ENCODE results near the gene DDX28.

DDX28 gene

DNA sequence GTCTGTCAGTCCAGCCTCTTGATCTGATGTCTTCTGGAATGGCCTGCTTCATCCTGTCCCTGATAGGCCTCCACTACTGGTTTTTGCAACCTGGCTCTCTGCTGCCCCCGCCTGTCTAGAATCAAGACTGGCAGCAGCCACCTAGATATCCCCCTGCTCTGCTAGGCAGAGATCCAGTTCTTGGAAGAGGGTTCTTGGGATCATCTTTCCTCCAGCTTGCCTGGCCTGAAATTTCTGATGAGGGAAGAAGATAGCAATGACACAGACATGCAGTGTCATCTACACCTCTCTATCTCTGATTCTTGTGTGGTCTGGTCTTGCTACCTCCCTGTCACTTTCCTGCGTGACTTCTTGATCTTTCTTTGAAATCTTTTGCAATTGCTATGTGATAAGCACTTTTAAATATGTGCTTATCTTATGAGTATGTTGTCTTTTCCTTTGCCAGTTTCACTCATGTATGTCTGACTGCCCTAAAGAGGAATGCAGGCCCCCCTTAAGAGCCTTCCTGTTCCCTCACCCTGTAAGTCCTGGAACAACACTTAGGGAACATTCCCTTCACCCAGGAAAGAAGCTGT is 41.8 kb upstream of the DDX28 start:
- FAIRE-seq (peak; percentile 87), DNase-seq (ENCODE audit: insufficient read length) (no peak)
- no peak for TF ChIP-seq POLR2AphosphoS5 (IDR thresholded peaks at IDR 0.05; ENCODE audit: low read depth, low read length)
- TF ChIP-seq POLR2A (IDR thresholded peaks at IDR 0.05; ENCODE audit: low read depth, low read length): no peak
- TF ChIP-seq TAF1 (IDR thresholded peaks at IDR 0.05; ENCODE audit: borderline replicate concordance, low read depth, low read length): no peak

DNA sequence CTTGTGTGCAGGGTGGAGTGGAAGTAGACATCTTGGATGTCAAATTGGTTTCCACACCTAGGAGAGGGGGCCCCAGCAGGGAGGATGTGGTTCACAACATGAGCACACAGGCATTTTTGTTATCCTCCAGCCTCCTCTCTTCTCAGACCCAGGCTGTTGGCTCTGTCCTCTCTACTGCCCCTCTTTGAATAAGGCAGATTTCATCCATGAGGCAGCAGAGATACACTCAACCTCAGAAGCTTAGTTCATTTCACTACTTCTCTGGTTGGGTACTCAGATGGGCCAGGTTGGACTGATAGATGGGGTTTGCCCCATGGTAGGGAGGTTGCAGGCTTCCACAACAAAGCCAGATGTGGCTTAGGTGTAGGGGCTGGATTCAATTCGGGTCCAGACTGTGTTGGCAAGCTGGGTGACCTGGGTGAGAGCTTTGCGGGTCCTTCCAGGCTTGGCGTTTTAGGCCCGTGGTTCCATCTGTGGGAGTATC is 39.9 kb upstream of the DDX28 start:
- FAIRE-seq (no peak), DNase-seq (ENCODE audit: insufficient read length) (no peak)
- TF ChIP-seq TAF1 (IDR thresholded peaks at IDR 0.05; ENCODE audit: borderline replicate concordance, low read depth, low read length) (no peak), POLR2AphosphoS5 (IDR thresholded peaks at IDR 0.05; ENCODE audit: low read depth, low read length) (no peak), POLR2A (IDR thresholded peaks at IDR 0.05; ENCODE audit: low read depth, low read length) (no peak)

DNA sequence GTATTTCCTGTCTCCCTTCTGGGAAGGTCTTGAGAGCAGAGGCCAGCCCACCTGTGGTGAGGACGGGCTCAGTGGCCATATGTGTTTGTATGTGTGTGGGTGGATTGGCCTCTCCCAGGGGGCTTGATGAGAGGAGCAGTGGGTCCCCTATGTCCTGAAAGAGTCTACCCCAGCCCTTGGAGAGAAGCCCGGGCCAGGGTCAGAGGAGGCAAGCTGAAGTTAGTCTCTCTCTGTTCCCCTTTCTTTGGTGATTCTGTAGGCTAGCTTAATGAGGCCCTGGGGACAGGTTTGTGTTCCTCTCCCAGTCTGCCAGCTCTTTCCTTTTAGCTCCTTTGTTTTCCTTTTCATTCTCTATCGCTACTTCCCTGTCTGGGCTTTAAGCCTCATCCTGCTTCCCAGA is 38.4 kb upstream of the DDX28 start:
- no peak for DNase-seq (ENCODE audit: insufficient read length)
- FAIRE-seq: no peak
- TF ChIP-seq POLR2A (IDR thresholded peaks at IDR 0.05; ENCODE audit: low read depth, low read length) (no peak), TAF1 (IDR thresholded peaks at IDR 0.05; ENCODE audit: borderline replicate concordance, low read depth, low read length) (no peak), POLR2AphosphoS5 (IDR thresholded peaks at IDR 0.05; ENCODE audit: low read depth, low read length) (no peak)

DNA sequence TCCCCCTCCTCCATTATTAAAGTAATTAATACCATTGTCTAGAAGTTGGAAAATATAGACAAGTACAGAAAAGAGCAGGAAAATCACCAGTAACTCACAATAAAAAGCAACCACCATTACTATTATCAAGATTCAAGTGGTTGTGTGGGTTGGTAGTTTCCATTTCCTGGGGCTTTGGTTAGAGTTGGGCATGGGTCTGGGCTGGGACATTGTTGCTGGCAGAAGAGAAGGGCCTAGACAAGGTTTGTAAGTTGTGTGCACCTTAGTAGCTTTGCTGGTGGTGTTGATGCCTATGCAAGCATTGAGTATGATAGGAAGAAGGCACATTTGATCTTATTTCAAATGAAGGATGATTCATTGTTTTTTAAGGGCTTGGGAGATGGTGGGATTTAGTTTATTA is 36.8 kb upstream of the DDX28 start:
- DNase-seq (ENCODE audit: insufficient read length) (no peak), FAIRE-seq (no peak)
- TF ChIP-seq TAF1 (IDR thresholded peaks at IDR 0.05; ENCODE audit: borderline replicate concordance, low read depth, low read length): no peak
- no peak for TF ChIP-seq POLR2A (IDR thresholded peaks at IDR 0.05; ENCODE audit: low read depth, low read length)
- TF ChIP-seq POLR2AphosphoS5 (IDR thresholded peaks at IDR 0.05; ENCODE audit: low read depth, low read length): no peak

DNA sequence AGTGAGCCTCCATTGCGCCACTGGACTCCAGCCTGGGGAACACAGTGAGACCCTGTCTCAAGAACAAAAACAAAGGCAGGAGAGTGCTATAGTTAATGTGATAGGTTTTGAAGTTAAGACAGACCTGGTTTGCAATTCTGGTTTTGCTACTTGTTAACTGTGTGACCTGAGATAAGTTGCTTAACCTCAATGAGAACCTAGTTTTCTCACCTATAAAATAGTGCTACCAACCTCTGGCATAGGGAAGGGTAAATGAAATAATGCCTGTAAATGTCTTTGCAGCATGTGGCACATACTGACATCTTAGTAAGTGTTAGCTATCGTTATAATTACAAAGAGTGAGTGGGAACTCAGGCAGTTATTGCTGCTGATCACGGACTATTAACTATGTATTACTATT is 32.4 kb upstream of the DDX28 start:
- TF ChIP-seq POLR2AphosphoS5 (IDR thresholded peaks at IDR 0.05; ENCODE audit: low read depth, low read length): no peak
- no peak for TF ChIP-seq TAF1 (IDR thresholded peaks at IDR 0.05; ENCODE audit: borderline replicate concordance, low read depth, low read length)
- TF ChIP-seq POLR2A (IDR thresholded peaks at IDR 0.05; ENCODE audit: low read depth, low read length): no peak
- FAIRE-seq (no peak), DNase-seq (ENCODE audit: insufficient read length) (no peak)

DNA sequence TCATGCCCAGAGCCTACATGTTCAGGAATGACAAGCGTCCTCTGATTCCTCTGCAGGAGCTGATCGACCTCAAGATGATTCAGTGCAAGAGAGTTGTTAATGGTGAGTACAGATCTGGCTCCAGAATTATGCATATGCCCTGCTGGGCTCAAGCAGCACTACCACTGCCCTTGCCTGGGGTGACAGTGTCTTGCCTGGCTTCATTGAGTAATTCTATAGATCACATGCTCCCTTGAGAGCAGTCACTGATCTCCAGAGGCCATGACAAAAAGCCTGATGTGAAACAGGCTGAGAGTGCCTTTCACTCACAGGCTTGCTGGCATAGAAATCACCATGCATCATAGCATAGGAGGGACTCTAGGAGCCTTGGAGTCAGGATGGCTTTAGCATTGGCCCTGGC is 26.4 kb upstream of the DDX28 start:
- FAIRE-seq: no peak

DNA sequence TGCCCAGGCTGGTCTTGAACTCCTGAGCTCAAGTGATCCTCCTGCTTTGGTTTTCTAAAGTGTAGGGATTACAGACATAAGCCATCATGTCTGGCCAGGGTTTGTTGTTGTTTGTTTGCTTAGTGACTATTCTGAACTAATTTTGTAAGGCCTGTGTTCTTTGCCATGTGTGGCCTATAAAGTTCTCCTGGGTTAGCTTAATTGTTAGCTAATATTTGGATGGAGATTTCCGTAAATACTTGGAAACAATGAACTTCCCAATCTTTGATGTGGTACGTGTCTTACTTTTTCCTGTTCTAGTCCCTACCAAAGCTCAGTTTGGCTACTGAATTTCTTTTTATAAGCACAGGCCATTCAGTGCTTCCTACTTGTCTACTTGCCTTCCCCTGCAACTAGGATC is 25.0 kb upstream of the DDX28 start:
- DNase-seq (ENCODE audit: insufficient read length) (no peak), FAIRE-seq (no peak)
- TF ChIP-seq POLR2A (IDR thresholded peaks at IDR 0.05; ENCODE audit: low read depth, low read length): no peak
- no peak for TF ChIP-seq TAF1 (IDR thresholded peaks at IDR 0.05; ENCODE audit: borderline replicate concordance, low read depth, low read length)
- no peak for TF ChIP-seq POLR2AphosphoS5 (IDR thresholded peaks at IDR 0.05; ENCODE audit: low read depth, low read length)

More for the DNA sequence above, 26.4 kb upstream of the DDX28 start:
- TF ChIP-seq TAF1 (IDR thresholded peaks at IDR 0.05; ENCODE audit: borderline replicate concordance, low read depth, low read length) (no peak), POLR2A (IDR thresholded peaks at IDR 0.05; ENCODE audit: low read depth, low read length) (no peak), POLR2AphosphoS5 (IDR thresholded peaks at IDR 0.05; ENCODE audit: low read depth, low read length) (no peak)
- DNase-seq (ENCODE audit: insufficient read length): no peak

DNA sequence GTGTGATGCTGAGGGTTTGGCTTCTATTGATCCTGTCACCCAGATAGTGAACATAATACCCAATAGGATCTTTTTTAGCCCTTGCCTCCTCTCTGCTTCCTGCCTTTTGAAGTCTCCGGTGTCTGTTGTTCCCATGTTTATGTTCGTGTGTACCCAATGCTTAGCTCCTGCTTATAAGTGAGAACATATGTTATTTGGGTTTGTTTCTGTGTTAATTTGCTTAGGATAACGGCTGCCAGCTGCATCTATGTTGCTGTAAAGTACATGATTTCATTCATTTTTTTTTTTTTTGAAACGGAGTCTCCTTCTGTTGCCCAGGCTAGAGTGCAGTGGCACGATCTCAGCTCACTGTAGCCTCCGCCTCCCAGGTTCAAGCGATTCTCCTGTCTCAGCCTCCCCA is 23.1 kb upstream of the DDX28 start:
- TF ChIP-seq POLR2A (IDR thresholded peaks at IDR 0.05; ENCODE audit: low read depth, low read length): no peak

DNA sequence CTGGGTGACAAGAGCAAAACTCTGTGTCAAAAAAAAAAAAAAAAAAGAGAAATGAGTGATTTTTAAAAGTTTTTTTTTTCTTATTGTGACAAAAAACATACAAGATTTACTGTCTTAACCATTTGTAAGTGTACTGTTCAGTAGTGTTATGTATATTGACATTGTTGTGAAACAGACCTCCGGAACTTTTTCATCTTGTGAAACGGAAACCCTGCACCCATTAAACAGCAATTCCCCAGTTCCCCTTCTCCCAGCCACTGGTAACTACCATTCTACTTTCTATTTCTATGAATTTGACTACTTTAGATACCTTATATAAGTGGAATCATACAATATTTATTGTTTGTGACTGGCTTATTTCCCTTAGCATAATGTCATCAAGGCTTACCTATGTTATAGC is 18.8 kb upstream of the DDX28 start:
- FAIRE-seq (peak; percentile 9), DNase-seq (ENCODE audit: insufficient read length) (no peak)
- no peak for TF ChIP-seq POLR2AphosphoS5 (IDR thresholded peaks at IDR 0.05; ENCODE audit: low read depth, low read length)
- TF ChIP-seq POLR2A (IDR thresholded peaks at IDR 0.05; ENCODE audit: low read depth, low read length): no peak
- no peak for TF ChIP-seq TAF1 (IDR thresholded peaks at IDR 0.05; ENCODE audit: borderline replicate concordance, low read depth, low read length)

More for the DNA sequence above, 23.1 kb upstream of the DDX28 start:
- DNase-seq (ENCODE audit: insufficient read length): no peak
- no peak for FAIRE-seq

DNA sequence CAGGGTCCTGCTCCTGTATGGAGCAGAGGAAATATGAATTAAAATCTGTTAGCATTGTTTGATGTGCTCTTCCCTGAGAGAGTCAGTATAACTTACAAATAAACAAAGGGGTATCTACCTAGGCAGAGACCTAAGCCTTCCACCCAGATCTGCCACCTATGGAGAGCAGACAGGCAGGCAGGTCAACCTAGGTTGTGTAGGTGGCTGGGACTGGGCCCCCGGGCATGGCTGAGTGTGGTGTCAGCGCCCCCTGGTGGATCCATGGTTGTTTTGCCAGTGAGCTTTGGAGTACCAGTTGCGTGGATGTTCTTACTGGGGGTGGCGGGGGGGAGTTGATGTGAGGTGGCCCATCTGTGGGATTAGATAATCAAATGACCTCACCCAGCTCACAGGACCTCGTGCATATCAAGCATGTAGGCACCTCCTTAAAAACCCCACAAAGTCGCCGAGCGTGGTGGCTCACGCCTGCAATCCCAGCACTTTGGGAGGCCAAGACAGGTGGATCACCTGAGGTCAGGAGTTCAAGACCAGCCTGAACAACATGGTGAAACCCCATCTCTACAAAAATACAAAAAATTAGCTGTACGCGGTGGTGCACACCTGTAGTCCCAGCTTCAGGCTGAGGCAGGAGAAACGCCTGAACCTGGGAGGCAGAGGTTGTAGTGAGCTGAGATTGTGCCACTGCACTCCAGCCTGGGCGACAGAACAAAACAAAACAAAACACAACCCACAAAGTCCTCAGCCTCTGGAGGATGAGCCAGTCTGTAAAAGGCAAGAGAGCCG is 17.7 kb upstream of the DDX28 start:
- TF ChIP-seq POLR2AphosphoS5 (IDR thresholded peaks at IDR 0.05; ENCODE audit: low read depth, low read length) (no peak), POLR2A (IDR thresholded peaks at IDR 0.05; ENCODE audit: low read depth, low read length) (no peak), TAF1 (IDR thresholded peaks at IDR 0.05; ENCODE audit: borderline replicate concordance, low read depth, low read length) (no peak)
- peak; percentile 68 for DNase-seq (ENCODE audit: insufficient read length)
- FAIRE-seq: peak; percentile 87

DNA sequence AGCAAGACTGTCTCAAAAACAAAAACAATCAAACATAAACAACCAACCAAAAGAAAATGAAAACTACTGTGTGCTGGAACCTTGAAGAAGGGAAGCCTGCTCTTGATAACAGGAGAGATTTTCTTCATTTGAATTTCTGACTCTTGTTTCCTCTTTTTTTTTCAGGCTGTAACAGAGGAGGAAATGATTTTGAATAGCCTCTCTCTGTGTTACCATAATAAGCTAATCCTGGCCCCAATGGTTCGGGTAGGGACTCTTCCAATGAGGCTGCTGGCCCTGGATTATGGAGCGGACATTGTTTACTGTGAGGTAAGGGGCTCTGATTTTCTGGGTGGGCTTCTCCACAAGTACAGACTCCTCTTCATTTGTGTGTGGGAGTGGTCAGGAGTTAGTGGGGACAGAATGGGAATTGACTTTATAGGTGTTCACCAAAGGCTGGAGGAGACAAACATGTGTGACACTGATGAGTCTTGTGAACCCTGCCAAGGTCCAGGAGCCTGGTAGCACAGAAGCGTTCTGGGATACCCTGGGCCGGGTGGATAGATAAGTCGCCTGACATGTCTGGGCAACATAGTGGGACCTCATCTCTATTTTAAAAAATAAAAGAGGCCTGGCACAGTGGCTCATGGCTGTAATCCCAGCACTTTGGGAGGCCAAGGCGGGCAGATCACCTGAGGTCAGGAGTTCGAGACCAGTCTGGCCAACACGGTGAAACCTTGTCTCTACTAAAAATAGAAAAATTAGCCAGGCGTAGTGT is 15.0 kb upstream of the DDX28 start:
- TF ChIP-seq POLR2A (IDR thresholded peaks at IDR 0.05; ENCODE audit: low read depth, low read length): no peak
- TF ChIP-seq TAF1 (IDR thresholded peaks at IDR 0.05; ENCODE audit: borderline replicate concordance, low read depth, low read length): no peak
- TF ChIP-seq POLR2AphosphoS5 (IDR thresholded peaks at IDR 0.05; ENCODE audit: low read depth, low read length): no peak
- DNase-seq (ENCODE audit: insufficient read length) (no peak), FAIRE-seq (no peak)

All from GM12892 (cell line).